ENCODE measurements around the gene FBXO46. TPM values are rescaled to one million over a fixed set of nuclear protein-coding genes. Genes with fewer than 3 reads are reported as not detected.
A peak's percentile ranks its signal among the peaks of the same experiment; 100 is the strongest.
"Not testable (repeated sequence)": the region's sequence is repeated elsewhere in the genome, so short reads cannot be mapped to it uniquely, and the experiment has no call there.

FBXO46 gene
- polyA plus RNA-seq, 2 donors, result 13.9 TPM

- 91 to 92% methylated on average over 59 of the region's 59 CpGs for WGBS, 2 donors
- no peak within 1 kb of the TSS for H3K4me3 ChIP-seq (ENCODE audit: low read depth in 1 of 2, low read length in 2 of 2)
- no peaks in the 10 kb centered on the region for H3K27me3 ChIP-seq (ENCODE audit: control insufficient read depth in 1 of 2, insufficient read depth in 2 of 2, low read length in 2 of 2)
- H3K4me1 ChIP-seq (ENCODE audit: control insufficient read depth in 2 of 2, insufficient read depth in 2 of 2, low read length in 1 of 2), result no peaks in the 10 kb centered on the region
- no peaks in the 10 kb centered on the region for H3K9me3 ChIP-seq (ENCODE audit: control insufficient read depth in 2 of 2, insufficient read depth in 1 of 2, low read depth in 1 of 2, low read length in 1 of 2)
- no peaks in the 10 kb centered on the region for H3K36me3 ChIP-seq (ENCODE audit: control insufficient read depth in 2 of 2, insufficient read depth in 2 of 2, low read length in 1 of 2)
- H3K27ac ChIP-seq (ENCODE audit: low read depth in 2 of 2, low read length in 1 of 2), result no peak within 1 kb of the TSS
These were observed 2.6 kb upstream of the FBXO46 start, which contains the start of gene MEIOSIN for GRCh38 chr19:45733160-45733810. Gene MEIOSIN, plus strand, starts transcription at chr19:45733439. Its CDS starts 1,938 bp downstream, at chr19:45735377.

- Histone ChIP-seq H3K9me3 (ENCODE audit: control insufficient read depth in 2 of 2, insufficient read depth in 1 of 2, low read depth in 1 of 2, low read length in 1 of 2) (no peaks in the 10 kb centered on the region), H3K27me3 (ENCODE audit: control insufficient read depth in 1 of 2, insufficient read depth in 2 of 2, low read length in 2 of 2) (no peaks in the 10 kb centered on the region), H3K4me3 (ENCODE audit: low read depth in 1 of 2, low read length in 2 of 2) (peak overlapping the region; percentile 58 to 94), H3K4me1 (ENCODE audit: control insufficient read depth in 2 of 2, insufficient read depth in 2 of 2, low read length in 1 of 2) (peaks cover 0 to 3% of the 10 kb centered on the region in 2 donors), H3K27ac (ENCODE audit: low read depth in 2 of 2, low read length in 1 of 2) (peak overlapping the region; percentile 77 to 95), H3K36me3 (ENCODE audit: control insufficient read depth in 2 of 2, insufficient read depth in 2 of 2, low read length in 1 of 2) (no peaks in the 10 kb centered on the region)
- 6 to 8% methylated on average over 10 of the region's 10 CpGs for WGBS, 2 donors
These were observed 851 bp downstream of the FBXO46 start for GRCh38 chr19:45729800-45730290.

GRCh38 chr19:45728683-45729082 is 2.0 kb downstream of the FBXO46 start:
- not testable (repeated sequence) for H3K4me3 ChIP-seq (ENCODE audit: low read depth in 1 of 2, low read length in 2 of 2); H3K27me3 ChIP-seq (ENCODE audit: control insufficient read depth in 1 of 2, insufficient read depth in 2 of 2, low read length in 2 of 2); H3K27ac ChIP-seq (ENCODE audit: low read depth in 2 of 2, low read length in 1 of 2); H3K4me1 ChIP-seq (ENCODE audit: control insufficient read depth in 2 of 2, insufficient read depth in 2 of 2, low read length in 1 of 2); H3K36me3 ChIP-seq (ENCODE audit: control insufficient read depth in 2 of 2, insufficient read depth in 2 of 2, low read length in 1 of 2); H3K9me3 ChIP-seq (ENCODE audit: control insufficient read depth in 2 of 2, insufficient read depth in 1 of 2, low read depth in 1 of 2, low read length in 1 of 2)
- 90 to 93% methylated on average over 18 of the region's 18 CpGs for WGBS, 2 donors

DNA sequence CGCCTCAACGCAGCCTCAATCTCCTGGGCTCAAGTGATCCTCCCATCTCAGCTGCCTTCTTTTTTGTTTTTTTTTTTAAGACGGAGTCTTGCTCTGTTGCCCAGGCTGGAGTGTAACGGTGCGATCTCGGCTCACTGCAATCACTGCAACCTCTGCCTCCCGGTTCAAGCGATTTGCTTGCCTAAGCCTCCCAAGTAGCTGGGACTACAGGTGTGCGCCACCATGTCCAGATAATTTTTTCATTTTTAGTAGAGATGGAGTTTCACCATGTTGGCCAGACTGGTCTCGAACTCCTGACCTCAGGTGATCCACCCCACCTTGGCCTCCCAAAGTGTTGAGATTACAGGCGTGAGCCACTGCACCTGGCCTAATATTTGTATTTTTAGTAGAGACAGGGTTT is 10.6 kb downstream of the FBXO46 start:
- H3K36me3 ChIP-seq (ENCODE audit: control insufficient read depth in 2 of 2, insufficient read depth in 2 of 2, low read length in 1 of 2), result peaks cover 0 to 10% of the 10 kb centered on the region in 2 donors
- H3K27ac ChIP-seq (ENCODE audit: low read depth in 2 of 2, low read length in 1 of 2); H3K4me1 ChIP-seq (ENCODE audit: control insufficient read depth in 2 of 2, insufficient read depth in 2 of 2, low read length in 1 of 2): not testable (repeated sequence)

DNA sequence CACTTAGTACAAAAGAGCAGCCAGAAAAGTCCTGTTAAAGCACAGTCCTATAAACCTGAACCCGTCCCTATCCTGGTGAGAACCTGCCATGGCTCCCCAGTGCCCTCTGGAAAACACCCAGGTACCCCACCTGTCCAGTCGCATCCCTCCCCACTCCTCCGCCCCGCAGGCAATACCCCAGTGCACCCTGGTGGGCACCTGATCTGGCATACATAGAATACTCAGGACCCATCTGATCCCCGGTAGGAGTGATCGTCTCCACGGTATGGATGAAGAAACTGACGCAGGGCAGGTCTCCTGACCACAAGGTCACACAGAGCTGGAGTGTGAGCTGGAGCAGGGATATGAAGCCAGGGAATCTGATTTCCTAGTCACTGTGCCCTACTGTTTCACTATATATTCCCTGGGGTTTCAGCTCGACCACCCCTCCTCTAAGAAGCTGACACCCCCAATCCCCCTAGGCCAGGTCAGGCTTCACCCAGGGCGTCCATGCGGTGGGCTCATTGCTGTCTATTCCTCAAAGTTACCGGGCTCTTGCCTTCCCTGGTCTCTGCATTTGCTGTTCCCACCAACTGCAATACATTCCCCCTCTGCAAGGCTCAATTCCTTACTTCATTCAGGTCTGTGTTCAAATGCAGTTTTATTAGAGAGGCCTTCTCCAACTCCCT is 12.6 kb downstream of the FBXO46 start:
- H3K4me1 ChIP-seq (ENCODE audit: control insufficient read depth in 2 of 2, insufficient read depth in 2 of 2, low read length in 1 of 2), result peaks cover 0 to 9% of the 10 kb centered on the region in 2 donors
- peak overlapping the region; percentile 54 to 67 for H3K4me3 ChIP-seq (ENCODE audit: low read depth in 1 of 2, low read length in 2 of 2)
- no peaks in the 10 kb centered on the region for H3K27me3 ChIP-seq (ENCODE audit: control insufficient read depth in 1 of 2, insufficient read depth in 2 of 2, low read length in 2 of 2)
- WGBS, 2 donors, result 45 to 54% methylated on average over 12 of the region's 12 CpGs
- no peaks in the 10 kb centered on the region for H3K9me3 ChIP-seq (ENCODE audit: control insufficient read depth in 2 of 2, insufficient read depth in 1 of 2, low read depth in 1 of 2, low read length in 1 of 2)
- peaks cover 0 to 13% of the 10 kb centered on the region in 2 donors for H3K36me3 ChIP-seq (ENCODE audit: control insufficient read depth in 2 of 2, insufficient read depth in 2 of 2, low read length in 1 of 2)
- H3K27ac ChIP-seq (ENCODE audit: low read depth in 2 of 2, low read length in 1 of 2), result peak overlapping the region; percentile 94 to 96

More for the DNA sequence above, 10.6 kb downstream of the FBXO46 start:
- not testable (repeated sequence) for H3K9me3 ChIP-seq (ENCODE audit: control insufficient read depth in 2 of 2, insufficient read depth in 1 of 2, low read depth in 1 of 2, low read length in 1 of 2); H3K27me3 ChIP-seq (ENCODE audit: control insufficient read depth in 1 of 2, insufficient read depth in 2 of 2, low read length in 2 of 2); H3K4me3 ChIP-seq (ENCODE audit: low read depth in 1 of 2, low read length in 2 of 2)
- 97 to 98% methylated on average over 11 of the region's 11 CpGs for WGBS, 2 donors

DNA sequence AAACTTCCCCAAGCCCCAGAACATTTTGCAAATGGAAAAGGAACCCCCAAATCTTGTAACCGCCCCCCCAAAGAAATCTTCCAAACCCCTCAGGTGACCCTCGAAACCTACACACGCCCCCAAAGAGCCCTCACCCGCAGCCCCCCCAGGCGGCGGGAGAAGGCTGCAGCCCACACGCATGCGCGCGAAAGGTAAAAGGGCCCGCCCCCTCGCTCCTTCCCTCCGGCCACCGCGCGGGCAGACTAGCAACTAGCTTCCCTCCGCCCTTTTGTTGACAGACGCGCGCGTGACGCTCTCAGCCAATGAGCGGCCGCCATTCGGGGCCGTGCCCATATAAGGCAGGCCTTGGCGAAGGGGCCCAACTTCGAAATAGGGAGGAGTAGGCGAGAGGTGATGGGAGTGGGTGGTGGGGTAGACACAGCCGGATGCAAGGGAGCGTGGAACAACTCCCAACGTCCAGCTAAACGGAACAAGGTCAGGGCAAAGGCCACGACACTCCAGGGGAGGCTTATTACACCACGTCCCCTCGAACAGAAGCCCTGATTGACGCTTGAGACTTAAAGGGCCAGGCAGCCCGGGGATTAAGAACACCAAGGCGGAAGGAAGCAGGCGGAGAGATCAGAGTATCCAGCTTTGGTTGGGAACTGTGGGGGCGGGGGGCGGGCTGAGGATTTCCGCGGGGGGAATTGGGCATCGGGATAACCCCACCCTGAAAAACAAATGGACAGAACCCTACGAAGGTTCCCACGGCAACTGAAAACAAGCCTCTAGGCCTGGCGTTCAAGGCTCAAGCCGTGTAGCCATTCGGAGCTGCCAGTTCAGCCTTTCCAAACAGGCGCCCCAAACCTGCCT is 13.3 kb downstream of the FBXO46 start:
- Histone ChIP-seq H3K27ac (ENCODE audit: low read depth in 2 of 2, low read length in 1 of 2) (peak overlapping the region; percentile 94 to 96), H3K9me3 (ENCODE audit: control insufficient read depth in 2 of 2, insufficient read depth in 1 of 2, low read depth in 1 of 2, low read length in 1 of 2) (no peaks in the 10 kb centered on the region), H3K36me3 (ENCODE audit: control insufficient read depth in 2 of 2, insufficient read depth in 2 of 2, low read length in 1 of 2) (peaks cover 2 to 19% of the 10 kb centered on the region in 2 donors), H3K27me3 (ENCODE audit: control insufficient read depth in 1 of 2, insufficient read depth in 2 of 2, low read length in 2 of 2) (no peaks in the 10 kb centered on the region), H3K4me1 (ENCODE audit: control insufficient read depth in 2 of 2, insufficient read depth in 2 of 2, low read length in 1 of 2) (peaks cover 0 to 9% of the 10 kb centered on the region in 2 donors), H3K4me3 (ENCODE audit: low read depth in 1 of 2, low read length in 2 of 2) (peak overlapping the region; percentile 54 to 67)
- WGBS, 2 donors, result 0 to 1% methylated on average over 50 to 51 of the region's 51 CpGs

DNA sequence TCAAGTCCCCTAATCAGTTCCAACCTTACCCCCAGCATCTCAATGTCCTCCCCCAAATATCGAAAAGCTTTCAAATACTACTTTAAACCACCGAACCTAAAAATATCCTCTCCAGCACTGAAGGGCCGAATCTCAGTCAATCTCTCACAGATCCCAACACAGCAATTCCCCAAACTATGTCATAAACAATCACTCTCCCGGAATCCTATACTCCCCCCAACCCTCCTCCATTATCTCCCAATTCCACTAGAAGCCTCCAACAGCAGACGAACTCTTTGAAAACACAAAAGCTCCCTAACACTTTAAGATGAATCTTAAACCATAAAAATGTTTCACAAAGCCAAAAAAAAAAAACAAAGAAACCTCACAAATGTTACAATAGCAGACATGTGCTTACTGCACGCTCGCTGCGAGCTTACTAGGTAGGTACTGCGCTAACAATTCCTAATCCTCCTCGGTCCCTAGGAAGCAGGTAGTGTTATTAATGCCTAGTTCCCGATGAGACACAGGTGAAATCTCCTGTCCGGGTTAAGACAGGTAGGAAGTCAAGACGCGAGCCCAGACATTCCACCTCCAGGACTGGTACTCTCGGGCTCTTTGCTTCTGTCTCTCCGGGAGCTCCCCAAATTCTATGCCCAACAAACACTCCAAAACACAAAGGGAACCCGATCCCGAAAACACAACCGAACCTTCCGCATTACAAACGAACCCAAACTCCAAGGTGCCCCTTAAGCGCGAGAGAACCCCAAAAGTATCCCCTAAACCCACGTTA is 14.2 kb downstream of the FBXO46 start:
- WGBS, 2 donors, result 2% methylated on average over 24 of the region's 24 CpGs
- Histone ChIP-seq H3K27me3 (ENCODE audit: control insufficient read depth in 1 of 2, insufficient read depth in 2 of 2, low read length in 2 of 2) (no peaks in the 10 kb centered on the region), H3K27ac (ENCODE audit: low read depth in 2 of 2, low read length in 1 of 2) (peak overlapping the region; percentile 92 to 96), H3K4me3 (ENCODE audit: low read depth in 1 of 2, low read length in 2 of 2) (peak overlapping the region; percentile 54 to 67), H3K9me3 (ENCODE audit: control insufficient read depth in 2 of 2, insufficient read depth in 1 of 2, low read depth in 1 of 2, low read length in 1 of 2) (no peaks in the 10 kb centered on the region), H3K36me3 (ENCODE audit: control insufficient read depth in 2 of 2, insufficient read depth in 2 of 2, low read length in 1 of 2) (peaks cover 5 to 27% of the 10 kb centered on the region in 2 donors), H3K4me1 (ENCODE audit: control insufficient read depth in 2 of 2, insufficient read depth in 2 of 2, low read length in 1 of 2) (peaks cover 0 to 9% of the 10 kb centered on the region in 2 donors)

DNA sequence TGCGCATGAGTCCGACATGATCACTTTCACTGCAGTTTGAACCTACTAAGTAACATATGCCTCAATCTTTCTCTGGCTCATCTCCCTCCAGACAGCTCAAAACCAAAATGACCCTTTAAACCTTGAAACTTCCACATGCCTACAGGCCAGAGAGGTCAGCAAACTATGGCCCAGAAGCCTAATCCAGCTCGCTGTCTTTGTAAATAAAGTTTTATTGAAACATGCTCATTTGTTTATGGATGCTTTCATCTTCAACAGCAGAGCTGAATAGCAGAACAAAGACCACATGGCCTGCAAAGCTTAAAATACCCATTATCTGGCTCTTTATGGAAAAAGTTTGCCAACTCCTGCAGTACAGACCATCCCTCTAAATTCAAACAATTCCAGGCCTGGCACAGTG is 15.6 kb downstream of the FBXO46 start:
- Histone ChIP-seq H3K9me3 (ENCODE audit: control insufficient read depth in 2 of 2, insufficient read depth in 1 of 2, low read depth in 1 of 2, low read length in 1 of 2) (no peaks in the 10 kb centered on the region), H3K27ac (ENCODE audit: low read depth in 2 of 2, low read length in 1 of 2) (no peak overlapping the region)

DNA sequence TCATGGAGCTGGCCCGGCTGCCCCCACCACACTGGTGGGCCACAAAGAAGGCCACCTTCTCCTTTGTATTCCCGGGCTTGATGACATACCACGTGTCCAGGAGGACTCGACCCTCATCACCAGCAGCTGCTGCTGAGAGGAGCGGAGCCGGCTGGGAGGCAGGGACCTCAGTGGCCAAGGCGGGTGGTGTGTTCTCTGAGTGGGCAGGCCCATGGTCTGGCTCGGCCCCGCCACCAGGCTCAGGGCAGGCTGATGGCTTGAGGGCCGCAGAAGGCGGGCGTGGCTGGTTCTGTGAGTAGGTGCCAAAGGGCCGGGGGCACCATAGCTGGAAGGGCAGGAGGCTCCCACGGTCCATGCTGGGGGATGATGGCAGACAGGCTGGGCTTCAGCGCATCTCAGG is 17.6 kb downstream of the FBXO46 start:
- no peak overlapping the region for H3K4me3 ChIP-seq (ENCODE audit: low read depth in 1 of 2, low read length in 2 of 2)
- H3K27me3 ChIP-seq (ENCODE audit: control insufficient read depth in 1 of 2, insufficient read depth in 2 of 2, low read length in 2 of 2), result no peaks in the 10 kb centered on the region
- no peak overlapping the region for H3K27ac ChIP-seq (ENCODE audit: low read depth in 2 of 2, low read length in 1 of 2)
- H3K9me3 ChIP-seq (ENCODE audit: control insufficient read depth in 2 of 2, insufficient read depth in 1 of 2, low read depth in 1 of 2, low read length in 1 of 2), result no peaks in the 10 kb centered on the region
- H3K36me3 ChIP-seq (ENCODE audit: control insufficient read depth in 2 of 2, insufficient read depth in 2 of 2, low read length in 1 of 2), result peaks cover 5 to 21% of the 10 kb centered on the region in 2 donors
- WGBS, 2 donors, result 84 to 87% methylated on average over 15 of the region's 15 CpGs
- peaks cover 0 to 4% of the 10 kb centered on the region in 2 donors for H3K4me1 ChIP-seq (ENCODE audit: control insufficient read depth in 2 of 2, insufficient read depth in 2 of 2, low read length in 1 of 2)

More for the DNA sequence above, 15.6 kb downstream of the FBXO46 start:
- Histone ChIP-seq H3K36me3 (ENCODE audit: control insufficient read depth in 2 of 2, insufficient read depth in 2 of 2, low read length in 1 of 2) (peaks cover 5 to 27% of the 10 kb centered on the region in 2 donors), H3K27me3 (ENCODE audit: control insufficient read depth in 1 of 2, insufficient read depth in 2 of 2, low read length in 2 of 2) (no peaks in the 10 kb centered on the region), H3K4me3 (ENCODE audit: low read depth in 1 of 2, low read length in 2 of 2) (no peak overlapping the region), H3K4me1 (ENCODE audit: control insufficient read depth in 2 of 2, insufficient read depth in 2 of 2, low read length in 1 of 2) (peaks cover 0 to 6% of the 10 kb centered on the region in 2 donors)
- WGBS, 2 donors, result 91 to 92% methylated on average over 3 of the region's 3 CpGs
